Activated CD8-positive, alpha-beta memory T cell treated with anti-CD3 and anti-CD28 coated beads for 1 hour (primary cell): ENCODE measurements around the gene SORCS2.

Experiments
- DNase-seq, 2 donors: peaks; one replicate each; pipeline ENCODE4 v3.0.0-alpha.2; 2020; ENCODE audit warnings: low read depth in 1 of 2; ENCODE audit errors: extremely low read depth in 1 of 2

SORCS2 gene

DNA sequence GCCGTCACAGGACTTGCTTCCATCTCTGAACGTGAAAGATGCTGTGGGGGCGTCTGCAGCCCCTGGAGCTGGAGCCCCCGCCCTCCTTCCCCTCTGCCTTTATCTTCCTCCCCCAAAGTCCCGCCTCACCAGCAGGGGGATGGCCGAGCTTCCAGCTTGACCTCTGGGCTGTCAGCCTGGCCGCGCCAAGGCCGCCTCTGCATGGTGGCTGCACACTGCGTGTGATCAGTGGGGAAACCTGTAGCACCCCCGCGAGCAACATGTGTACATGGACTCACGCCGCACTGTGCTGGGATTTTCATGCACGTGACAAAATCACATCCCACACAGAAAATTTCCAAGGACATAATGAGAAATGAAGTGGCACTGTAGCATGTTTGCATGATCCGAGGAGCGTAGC, 268.9 kb downstream of the SORCS2 start:
- no peak for DNase-seq

DNA sequence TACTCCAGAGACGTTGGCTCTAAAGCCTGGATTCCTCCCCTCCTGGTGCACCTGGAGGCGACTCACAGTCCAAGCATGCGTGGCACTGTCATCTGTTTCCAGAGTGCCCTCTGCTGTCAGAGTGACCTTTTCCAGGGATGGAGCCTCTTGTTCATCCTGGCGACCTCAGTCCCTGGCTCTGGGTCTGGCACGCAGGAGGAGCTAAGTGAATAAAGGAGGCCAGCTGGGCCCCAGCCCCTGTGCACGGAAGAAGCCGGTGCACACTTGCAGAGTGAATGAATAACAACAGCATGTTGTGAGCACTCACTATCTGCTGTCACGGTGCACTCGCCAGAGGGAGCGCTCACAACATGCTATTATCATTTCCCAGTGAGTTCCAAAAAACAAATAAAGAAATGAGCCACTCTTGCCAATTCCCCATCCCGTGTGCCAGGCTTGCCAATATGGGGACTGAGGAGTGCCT, 270.2 kb downstream of the SORCS2 start:
- DNase-seq, result no peak

DNA sequence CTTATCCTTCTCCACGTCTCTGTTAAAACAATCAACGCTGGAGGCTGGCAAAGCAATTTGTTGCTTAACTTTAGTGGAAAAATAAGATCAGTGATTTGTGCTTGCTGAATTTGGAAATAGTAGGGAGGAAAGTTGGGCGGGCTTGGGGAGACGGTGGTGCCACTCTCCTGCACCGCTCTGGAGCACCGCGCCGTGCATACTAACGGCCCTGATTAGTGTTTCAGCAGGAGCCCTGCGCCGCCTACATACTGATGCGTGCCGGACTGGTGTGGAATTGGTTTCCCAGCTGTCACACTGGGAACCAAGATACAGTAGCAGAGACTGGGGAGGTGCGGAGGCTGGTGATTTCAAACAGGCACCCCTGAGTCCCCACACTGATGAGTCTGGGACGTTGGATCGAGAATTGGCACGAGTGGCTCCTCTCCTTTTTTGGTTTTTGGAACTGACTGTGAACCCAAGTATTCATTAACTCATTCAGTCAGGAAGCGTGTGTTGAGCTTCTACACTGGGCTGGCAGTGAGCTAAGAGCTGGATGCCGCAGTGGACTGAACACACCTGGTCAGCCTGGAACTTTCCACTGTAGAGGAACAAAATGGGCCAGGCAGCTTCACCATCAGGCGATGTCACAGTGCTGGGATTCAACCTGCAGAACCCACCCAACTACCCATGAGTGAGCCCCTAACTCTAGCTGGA, 271.4 kb downstream of the SORCS2 start:
- DNase-seq, result no peak

DNA sequence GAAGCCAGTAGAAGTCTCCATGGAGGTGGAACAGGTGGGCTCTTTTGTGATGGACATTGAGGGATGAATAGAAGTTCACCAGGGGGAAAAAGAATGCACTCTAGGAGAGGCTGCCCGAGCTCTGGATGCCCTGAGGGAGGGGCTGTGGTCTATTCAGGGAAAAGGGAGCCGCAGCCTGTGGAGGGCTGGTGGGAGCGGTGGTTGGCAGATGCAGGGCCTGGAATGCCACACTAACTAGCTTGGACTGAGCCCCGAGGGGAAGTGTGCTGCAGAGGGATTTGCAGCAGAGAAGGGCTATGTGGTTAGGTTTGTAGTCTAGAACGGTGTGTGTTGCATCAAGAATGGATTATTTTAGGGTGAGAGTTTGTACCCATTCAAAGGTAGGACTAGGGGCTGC, 271.9 kb downstream of the SORCS2 start:
- DNase-seq, result no peak

DNA sequence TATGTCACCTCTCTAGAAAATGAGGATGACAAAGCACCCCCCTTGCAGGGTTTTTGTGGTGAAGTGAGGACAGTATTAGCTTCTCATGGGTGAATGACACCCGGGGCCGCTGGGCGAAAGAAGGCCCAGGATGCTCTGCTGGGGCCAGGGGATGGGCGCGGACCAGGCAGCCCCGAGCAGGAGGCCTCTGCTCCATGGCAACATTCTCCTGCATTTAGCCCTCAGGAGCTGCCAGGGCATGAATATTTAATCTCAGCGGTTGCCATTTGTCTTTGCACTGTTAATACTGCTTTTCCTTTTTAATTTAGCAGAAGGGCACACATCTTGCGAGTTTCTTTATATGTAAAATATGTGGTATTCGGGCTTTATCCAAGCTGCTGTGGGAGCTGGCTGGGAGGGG, 272.7 kb downstream of the SORCS2 start:
- no peak for DNase-seq

DNA sequence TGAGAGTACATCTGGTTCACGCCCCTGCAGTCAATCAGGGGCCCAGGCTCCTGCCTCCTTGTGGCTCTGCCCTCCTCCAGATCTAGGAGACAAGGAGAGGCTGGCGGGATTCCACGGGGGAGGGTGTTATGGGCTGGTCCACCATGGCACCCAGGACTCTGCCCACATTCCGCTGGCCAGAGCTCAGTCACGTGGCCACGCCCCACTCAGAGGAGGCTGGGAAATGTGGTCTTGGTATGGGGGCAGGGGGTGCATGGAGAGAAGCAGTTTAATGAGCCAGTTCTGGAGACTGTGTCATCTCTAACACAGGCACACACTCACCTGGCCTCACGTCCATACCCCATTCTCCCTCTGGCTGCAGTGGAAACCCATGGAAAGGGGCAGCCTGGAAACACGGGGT, 273.9 kb downstream of the SORCS2 start:
- DNase-seq, result no peak

DNA sequence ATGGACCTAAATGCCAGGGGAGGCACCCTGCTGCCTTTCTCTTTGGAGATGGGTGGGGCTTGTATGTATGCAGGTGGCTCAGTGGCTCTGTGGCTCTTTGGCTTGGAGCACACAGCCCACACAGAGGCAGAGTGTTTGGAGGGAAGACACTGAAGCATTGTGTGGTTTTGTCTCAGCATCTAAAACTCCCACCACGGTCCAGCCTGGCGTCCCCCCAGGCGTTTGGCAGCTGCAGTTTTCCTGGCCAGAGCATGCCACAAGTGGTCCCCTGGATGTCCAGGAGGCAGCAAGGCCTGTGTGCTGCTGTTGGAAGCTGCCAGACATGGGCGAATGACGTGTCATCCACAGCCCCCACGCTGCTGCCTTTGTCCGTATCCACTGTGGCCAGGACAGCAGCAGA, 274.6 kb downstream of the SORCS2 start:
- DNase-seq, result no peak

DNA sequence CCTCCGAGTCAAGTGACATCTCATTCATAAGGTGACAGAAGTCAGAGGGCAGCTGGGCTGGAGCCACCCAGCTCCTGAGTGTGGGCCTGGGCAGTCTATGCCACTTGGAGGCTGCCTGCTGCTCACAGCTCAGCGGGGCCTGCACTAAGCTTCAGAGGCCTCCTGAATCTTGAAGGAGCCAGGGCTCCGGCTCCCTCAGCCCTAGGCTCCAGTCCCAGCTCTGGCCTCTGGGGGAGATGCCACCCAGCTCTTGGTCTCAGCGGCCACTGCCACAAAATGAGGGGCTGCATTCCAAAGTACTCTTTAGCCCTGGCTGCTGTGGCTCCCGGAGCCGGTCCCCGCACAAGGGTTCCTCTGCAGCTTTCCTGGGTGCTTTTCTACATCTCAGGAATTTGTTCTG, 275.1 kb downstream of the SORCS2 start:
- DNase-seq, result no peak

DNA sequence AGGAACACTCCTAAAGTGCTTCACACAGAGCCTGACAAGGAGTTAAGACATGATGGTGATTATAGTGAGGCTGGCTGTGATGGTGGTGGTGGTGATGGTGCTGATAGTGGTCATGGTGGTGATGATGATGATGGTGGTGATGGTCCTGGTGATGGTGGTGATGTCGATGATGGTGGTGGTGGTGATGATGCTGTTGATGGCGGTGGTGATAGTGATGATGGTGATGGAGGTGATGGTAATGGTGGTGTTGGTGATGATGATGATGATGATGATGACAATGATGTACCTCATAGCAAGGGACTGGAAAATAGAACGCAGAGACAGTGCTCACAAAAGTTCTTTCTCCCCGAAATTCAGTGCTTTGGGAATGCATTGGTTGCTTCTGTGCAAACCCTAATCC, 276.7 kb downstream of the SORCS2 start:
- no peak for DNase-seq

DNA sequence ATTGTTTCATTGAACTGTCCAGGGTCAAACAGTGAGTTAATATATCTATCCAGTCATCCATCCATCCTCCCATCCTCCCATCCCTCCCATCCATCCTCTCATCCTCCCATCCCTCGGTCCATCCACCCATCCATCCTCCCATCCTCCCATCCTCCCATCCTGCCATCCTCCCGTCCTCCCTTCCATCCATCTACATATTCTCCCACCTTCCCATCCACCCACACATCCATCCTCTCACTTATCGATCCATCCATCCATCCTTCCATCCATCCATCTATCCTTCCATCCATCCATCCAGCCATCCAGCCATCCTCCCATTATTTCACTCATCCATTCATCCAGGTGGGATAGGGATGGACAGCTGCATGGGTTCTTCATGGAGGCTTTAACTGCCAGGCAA, 277.8 kb downstream of the SORCS2 start:
- DNase-seq, result no peak

DNA sequence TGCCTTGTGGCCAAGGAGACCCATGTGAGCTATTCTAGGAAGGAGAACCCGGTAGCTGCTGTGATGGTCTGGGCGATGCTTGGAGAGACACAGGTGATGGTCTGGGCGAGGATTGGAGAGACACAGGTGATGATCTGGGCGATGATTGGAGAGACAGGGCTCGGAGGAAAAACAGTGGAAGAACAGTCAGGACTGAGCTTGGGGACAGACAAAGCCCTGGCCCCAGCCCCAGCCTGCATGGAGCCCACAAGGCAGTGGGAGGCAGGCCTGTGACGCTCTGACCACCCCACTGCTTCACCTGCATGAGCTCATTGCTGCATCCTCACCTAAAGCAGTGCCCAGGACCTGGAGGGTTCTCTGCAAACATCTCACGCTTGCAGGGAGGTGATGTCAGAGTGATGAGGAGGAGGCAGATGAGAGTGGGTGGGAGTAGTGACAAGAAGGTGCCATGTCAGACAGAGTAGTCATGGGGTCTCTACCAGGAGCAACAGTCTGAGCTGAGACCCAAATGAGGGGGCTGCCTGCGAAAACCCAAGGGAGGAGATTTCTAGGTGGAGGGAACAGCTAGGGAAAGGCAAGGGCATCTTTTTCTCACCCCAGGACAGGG, 278.3 kb downstream of the SORCS2 start:
- DNase-seq, result no peak

DNA sequence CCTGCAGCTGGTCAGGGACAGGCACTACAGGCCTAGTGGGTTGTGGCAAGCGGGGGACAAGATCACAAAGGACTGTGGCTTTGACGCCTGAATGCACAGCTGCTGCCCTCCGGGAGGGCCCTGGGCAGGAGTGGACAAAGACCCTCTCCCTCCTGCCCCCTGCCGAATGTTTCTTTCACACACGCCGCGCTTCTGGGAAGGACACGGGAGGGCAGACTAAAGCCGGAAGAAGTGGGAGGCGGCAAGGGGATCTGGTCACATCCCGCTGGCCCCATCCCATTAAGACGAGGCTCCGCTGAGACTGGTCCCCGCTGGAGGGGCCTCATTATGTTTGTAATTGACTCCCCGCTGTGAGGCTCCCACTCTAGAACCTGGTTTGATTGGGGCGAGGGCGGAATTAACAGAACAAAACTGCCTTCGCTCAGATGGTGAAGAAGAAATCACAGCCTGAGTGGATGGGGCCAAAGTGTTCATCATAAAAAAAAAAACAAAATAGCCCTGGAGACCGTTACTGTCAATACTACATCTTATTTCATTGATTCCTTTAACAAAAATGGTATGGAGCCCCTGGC, 280.2 kb downstream of the SORCS2 start:
- DNase-seq, result no peak

DNA sequence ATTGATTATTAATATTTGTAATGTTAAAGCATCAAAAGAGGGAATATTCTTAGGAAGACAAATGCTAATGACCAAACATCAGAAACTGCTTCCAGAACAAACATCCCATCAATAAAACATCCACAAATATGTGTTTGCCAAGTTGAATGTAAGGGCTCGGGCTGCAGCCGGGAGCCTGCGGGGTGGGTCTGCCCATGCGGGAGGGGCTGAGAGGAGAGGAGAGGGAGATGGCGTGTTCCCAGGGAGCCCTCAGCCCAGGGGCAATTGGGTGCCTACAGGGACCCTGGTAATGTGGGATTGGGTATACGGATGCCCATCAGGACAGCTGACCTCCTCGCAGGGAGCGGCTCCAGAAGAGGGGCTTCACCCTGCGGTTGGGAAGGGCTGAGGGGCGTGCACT, 280.7 kb downstream of the SORCS2 start:
- no peak for DNase-seq

DNA sequence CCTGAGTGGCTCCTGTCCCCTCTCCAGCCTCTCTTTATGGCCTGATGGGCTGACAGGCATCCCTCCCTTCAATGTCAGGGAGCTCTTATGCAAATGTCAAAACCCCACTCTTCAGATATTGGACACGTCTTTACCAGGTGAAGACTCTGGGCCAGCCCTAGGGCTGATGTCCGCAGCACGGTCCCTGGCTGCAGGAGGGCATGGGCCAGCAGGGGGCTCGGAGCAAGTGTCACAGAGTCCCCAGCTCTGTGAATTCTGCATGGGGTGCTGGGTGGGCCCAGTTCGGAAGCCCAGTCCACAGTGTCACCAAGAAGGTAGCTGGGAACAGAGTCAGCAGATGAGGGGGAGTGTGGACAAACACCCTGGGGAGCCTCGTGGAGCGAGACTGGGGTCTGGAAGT, 282.0 kb downstream of the SORCS2 start:
- no peak for DNase-seq

DNA sequence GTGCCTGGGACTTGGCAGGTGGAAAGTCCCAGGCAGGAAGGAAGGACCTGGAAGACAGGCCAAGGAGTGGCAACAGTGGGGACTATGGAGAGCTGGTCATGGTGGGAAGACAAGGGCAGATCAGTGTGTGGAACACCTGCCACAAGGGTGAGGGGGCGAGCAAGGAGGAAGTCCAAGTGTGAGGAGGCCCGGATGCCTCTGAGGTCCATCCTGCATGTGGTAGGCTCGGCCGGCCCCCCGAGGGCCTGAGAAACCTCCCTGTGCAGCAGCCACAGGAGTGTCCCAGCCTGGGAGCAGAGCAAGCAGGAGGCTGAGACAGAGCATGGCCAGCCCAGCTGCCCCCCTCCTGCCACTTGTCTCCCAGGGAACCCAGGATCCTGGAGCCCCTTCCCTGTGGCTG, 282.9 kb downstream of the SORCS2 start:
- no peak for DNase-seq

DNA sequence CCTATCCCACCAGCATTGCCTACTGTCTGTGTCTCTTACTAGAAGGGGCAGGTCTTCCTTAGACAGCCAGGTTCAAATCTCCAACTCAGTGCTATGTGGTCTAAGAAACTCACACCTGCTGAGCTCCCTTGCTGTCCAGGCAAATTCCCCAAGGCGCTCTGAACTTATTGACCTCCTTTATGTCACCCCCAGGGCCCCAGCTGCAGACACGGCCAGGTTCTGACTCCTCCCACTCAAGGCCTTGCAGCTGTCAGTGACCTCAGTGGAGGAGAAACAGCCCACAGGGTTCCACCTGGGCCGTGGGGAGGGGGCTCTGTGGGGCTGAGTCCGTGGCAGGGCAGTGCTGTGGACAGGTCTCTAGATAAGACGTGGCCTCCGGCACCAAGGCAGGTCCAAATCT, 284.5 kb downstream of the SORCS2 start:
- DNase-seq, result no peak

DNA sequence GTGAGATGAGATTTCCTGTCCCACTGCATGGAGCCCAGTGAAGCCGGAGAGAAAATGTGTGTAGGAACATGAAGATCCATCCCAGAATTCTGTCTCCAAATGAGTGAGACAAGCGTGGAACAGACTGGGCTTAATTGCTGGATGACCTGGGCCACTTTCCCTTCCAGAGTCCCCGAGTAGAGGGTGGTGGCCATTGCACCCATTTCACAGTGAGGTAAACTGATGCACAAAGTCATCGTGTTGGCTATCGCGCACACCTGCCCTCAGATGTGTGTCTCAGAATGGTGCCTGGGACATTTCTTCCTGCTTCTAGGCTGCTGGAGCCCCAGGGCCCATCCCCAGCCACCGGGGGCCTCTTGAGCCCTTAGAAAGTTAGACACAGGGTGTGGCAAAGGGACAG, 285.4 kb downstream of the SORCS2 start:
- no peak for DNase-seq

DNA sequence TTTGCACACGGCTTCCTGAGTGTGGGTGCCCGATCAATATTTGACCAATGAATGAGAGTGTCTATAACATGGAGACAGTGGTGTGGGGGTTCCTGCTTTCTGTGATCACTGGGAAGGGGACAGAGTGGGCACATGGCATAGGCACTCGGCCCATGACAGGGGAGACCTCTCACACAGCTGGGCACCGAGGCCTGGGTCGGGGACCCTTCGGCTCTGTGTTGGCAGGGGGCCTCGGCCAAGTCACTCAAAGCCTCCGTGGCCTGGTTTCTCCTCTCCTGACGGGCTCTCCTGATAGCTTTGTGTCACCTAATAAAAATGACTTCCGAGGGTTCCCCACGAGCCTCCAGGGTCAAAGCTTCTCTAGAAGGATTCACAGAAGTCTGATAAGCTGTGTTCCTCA, 286.3 kb downstream of the SORCS2 start:
- no peak for DNase-seq

DNA sequence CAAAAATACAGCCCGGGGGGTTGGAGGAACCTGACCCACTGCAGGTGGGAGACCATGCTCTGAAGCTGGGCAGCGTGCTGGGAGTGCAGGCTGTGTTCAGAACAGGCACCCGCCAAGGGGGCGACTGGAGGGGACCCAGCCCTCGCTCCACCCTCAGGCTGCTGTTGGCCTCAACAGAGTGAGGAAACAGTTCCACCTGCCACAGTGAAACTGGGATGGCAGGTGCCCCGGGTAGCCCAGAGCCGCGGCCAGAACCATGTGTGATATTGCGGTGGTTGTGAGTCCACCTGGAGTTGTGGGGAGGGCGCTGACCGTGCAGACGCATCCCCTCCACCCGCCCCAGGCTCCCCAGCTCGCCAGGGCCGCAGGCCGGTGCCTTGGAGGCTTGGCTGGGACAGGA, 288.1 kb downstream of the SORCS2 start:
- no peak for DNase-seq

DNA sequence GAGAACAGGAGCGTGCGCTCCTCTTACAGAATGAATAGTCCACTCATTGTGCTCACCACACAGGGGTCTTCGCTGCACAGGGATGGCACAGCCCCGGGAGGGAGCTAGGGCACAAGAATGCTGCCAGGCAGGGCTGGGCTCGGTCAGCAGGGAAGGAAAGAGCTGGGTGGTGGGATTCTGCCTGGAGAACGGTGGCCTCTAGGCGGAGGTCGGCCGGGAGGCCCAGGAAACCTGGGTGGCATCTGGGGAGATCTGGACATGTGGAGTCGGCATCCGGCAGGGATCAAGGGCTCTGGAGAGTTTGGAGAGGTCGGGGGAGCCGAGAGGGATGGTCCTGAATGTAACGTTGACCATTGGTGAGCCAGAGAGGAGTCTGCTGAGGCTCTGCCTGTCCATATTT, 288.9 kb downstream of the SORCS2 start:
- no peak for DNase-seq

DNA sequence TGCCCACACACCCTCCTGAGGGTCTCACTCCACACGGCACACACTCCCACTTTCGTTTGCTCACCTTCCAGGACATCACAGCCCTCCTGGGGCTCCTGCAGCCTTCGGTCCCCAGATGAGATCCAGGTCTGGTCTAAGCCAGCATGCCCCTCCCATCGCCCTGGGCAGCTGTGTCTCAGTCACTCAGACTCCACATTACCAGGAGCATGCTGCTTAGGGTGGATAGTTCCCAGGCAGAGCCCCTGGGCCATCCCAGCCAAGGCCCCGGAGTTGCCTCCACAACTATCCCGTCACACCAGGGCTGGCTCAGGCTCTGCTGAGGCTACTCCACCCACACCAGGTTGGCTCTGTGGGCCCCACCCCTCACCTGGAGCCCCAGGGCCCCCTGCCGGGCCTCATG, 292.8 kb downstream of the SORCS2 start:
- DNase-seq, result no peak

DNA sequence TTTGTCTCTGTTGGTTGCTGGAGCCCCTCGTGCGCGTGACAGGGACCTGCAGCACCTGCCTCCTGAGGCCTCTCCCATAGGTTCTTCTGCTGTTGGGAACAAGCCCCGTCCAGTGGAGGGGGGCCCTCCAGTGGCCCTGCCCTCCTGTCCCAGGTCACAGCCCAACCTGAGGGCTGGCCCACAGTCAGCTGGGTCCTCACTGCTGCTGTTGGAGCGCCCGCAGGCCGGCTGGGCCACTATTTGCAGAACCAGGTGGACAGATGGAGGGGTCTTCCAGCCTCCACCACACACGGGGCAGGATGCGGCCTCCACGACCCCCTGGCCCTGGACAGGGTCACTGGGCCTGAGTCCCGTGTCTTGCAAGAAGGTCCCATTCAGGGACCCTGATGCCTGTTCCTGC, 293.8 kb downstream of the SORCS2 start:
- DNase-seq, result no peak

DNA sequence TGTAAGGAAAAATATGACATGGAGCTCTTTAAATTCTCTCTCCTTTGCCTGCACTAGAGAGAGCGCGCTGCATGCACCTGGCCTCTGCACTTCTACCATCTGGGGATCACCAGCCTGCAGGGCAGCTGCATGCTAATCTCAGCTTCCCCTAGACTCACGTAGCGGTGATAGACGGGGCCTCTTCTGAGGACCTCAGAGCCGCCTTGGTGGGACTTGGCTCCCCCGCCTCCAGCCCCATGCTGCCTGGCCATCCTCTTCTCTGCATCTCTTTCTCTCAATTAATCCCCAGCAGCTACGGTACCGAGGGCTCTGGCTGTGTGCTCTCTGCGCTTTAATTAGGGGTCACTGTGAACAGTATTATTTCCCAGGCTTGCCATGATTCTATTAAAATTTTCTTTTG, 295.2 kb downstream of the SORCS2 start:
- no peak for DNase-seq
